Smooth muscle cell (in vitro differentiated cells): ENCODE measurements around the gene PANK4. TPM values are rescaled to one million over a fixed set of nuclear protein-coding genes. Genes with fewer than 3 reads are reported as not detected.

Source experiments
- DNase-seq: peaks from one replicate; lab custom pipeline; 2025; ENCODE audit not compliant: unreplicated experiment; lab: John Stamatoyannopoulos, UW
- H2AFZ ChIP-seq: fragments of 200-600 bp; sonication (generic); 2 replicates; pipeline ENCODE4 v1.6.0; 2016; ENCODE audit warnings: antibody characterized with exemption, low read depth, mild to moderate bottlenecking
- H3F3A ChIP-seq: fragments of 200-600 bp; sonication (generic); 2 replicates; pipeline ENCODE4 v1.6.0; 2017; ENCODE audit warnings: antibody characterized with exemption, low read depth
- H3K27ac ChIP-seq: fragments of 200-600 bp; sonication (generic); 2 replicates; pipeline ENCODE4 v1.5.1; 2016; ENCODE audit warnings: low read depth, mild to moderate bottlenecking
- H3K27me3 ChIP-seq: fragments of 200-600 bp; sonication (generic); 2 replicates; pipeline ENCODE4 v1.6.1; 2016; ENCODE audit warnings: low read depth, mild to moderate bottlenecking
- H3K36me3 ChIP-seq: fragments of 200-600 bp; sonication (generic); 2 replicates; pipeline ENCODE4 v1.5.1; 2016; ENCODE audit warnings: low read depth
- H3K4me1 ChIP-seq: fragments of 200-600 bp; sonication (generic); 2 replicates; pipeline ENCODE4 v1.5.1; 2016; ENCODE audit warnings: low read depth
- H3K4me2 ChIP-seq: fragments of 200-600 bp; sonication (generic); 2 replicates; pipeline ENCODE4 v1.6.0; 2016; ENCODE audit warnings: mild to moderate bottlenecking
- H3K4me3 ChIP-seq: fragments of 200-600 bp; sonication (generic); 2 replicates; pipeline ENCODE4 v1.5.1; 2016; ENCODE audit warnings: mild to moderate bottlenecking
- H3K79me2 ChIP-seq: fragments of 200-600 bp; sonication (generic); 2 replicates; pipeline ENCODE4 v1.6.0; 2016; ENCODE audit warnings: low read depth, mild to moderate bottlenecking
- H3K9ac ChIP-seq: fragments of 200-600 bp; sonication (generic); 2 replicates; pipeline ENCODE4 v1.6.0; 2016; ENCODE audit warnings: low read depth
- H3K9me3 ChIP-seq: fragments of 200-600 bp; sonication (generic); replicated peaks from 2 replicates; pipeline ENCODE4 v1.5.1; 2016; ENCODE audit warnings: low read depth
- H4K20me1 ChIP-seq: fragments of 200-600 bp; sonication (generic); 2 replicates; pipeline ENCODE4 v1.6.0; 2016; ENCODE audit warnings: low read depth
- WGBS: methylation state at CpG from one replicate; pipeline ENCODE4 v1.1.7; 2016; ENCODE audit warnings: low lambda C conversion rate; 5-methylcytosine and 5-hydroxymethylcytosine counted together
- polyA plus RNA-seq: library from polyadenylated mRNA; unstranded; fragments of >200 nt; fragmentation: Nextera tagmentation; extraction: Ambion mirVana; gene quantifications from 2 replicates; pipeline ENCODE4 v1.2.1, GENCODE V29; 2016
- total RNA-seq: library from RNA; depleted of rRNA; stranded (reverse); fragments of >200 nt; gene quantifications from 2 replicates; pipeline ENCODE4 v1.2.3, GENCODE V29; 2014
- TF ChIP-seq, protein P1 (sequence below): fragments of 200-600 bp; sonication (generic); IDR thresholded peaks from 2 replicates; pipeline ENCODE4 v1.5.1; 2017; ENCODE audit warnings: borderline replicate concordance, mild to moderate bottlenecking, antibody characterized with exemption; ENCODE audit not compliant: insufficient read depth, poor library complexity, severe bottlenecking

The PANK4 gene
- total and polyA plus RNA-seq, 2 experiments from 2014 or later = 28.4 to 28.7 TPM

DNA sequence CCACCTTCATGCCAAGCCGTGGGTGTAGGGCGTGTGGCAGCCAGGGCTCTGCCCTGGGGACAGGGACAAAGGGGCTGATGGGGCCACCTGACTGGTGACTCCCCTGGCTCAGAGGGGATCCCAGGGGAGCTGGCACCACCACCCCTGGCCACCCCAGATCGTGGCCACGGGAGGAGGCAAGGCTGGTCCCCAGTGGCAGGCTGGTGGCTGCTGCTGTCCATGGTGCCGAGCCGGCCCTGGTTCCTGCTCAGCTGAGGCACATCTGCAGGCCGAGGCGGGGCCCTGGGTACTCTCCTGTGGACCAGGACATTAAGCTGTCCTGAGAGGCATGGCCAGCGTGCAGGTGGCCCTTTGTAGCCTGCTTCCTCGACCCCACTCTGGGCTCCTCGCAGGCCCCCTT lies 43.8 kb downstream of the PANK4 start:
- Histone ChIP-seq H3K27me3 (no peaks in the 10 kb centered on the region), H3K9me3 (no peaks in the 10 kb centered on the region)
- WGBS = 96% methylated on average over 11 of the region's 11 CpGs

DNA sequence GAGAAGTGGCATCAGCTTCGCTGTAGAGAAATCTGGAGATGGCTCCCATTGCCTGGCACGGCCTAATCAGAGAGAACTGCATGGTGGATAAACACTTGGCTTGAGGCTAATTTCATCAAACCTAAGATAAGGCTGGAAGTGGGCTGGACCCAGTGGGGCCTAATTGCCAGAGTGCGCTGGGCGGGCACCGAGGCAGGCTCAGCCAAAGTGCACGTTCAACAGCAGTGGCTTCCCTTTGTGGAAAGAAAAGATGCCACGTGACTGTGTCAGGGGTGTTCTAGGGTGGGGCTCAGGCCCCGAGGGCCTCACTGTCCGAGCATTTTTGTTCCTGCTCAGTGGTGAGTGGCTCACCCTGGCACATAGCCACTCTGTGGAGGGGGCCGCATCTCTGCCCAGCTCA lies 44.5 kb downstream of the PANK4 start:
- TF ChIP-seq, protein P1, sequence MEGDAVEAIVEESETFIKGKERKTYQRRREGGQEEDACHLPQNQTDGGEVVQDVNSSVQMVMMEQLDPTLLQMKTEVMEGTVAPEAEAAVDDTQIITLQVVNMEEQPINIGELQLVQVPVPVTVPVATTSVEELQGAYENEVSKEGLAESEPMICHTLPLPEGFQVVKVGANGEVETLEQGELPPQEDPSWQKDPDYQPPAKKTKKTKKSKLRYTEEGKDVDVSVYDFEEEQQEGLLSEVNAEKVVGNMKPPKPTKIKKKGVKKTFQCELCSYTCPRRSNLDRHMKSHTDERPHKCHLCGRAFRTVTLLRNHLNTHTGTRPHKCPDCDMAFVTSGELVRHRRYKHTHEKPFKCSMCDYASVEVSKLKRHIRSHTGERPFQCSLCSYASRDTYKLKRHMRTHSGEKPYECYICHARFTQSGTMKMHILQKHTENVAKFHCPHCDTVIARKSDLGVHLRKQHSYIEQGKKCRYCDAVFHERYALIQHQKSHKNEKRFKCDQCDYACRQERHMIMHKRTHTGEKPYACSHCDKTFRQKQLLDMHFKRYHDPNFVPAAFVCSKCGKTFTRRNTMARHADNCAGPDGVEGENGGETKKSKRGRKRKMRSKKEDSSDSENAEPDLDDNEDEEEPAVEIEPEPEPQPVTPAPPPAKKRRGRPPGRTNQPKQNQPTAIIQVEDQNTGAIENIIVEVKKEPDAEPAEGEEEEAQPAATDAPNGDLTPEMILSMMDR = no peak
- 87% methylated on average over 10 of the region's 10 CpGs for WGBS
- H3K9ac ChIP-seq = no peak overlapping the region

More for the DNA sequence above, 43.8 kb downstream of the PANK4 start:
- Histone ChIP-seq H3K9ac (no peak overlapping the region), H3K27ac (no peak overlapping the region), H2AFZ (no peak overlapping the region), H3K4me2 (no peak overlapping the region), H4K20me1 (no peaks in the 10 kb centered on the region), H3K4me3 (no peak overlapping the region), H3F3A (no peaks in the 10 kb centered on the region), H3K79me2 (no peaks in the 10 kb centered on the region), H3K4me1 (no peaks in the 10 kb centered on the region), H3K36me3 (no peaks in the 10 kb centered on the region)
- TF ChIP-seq, protein P1 = no peak
- DNase-seq = no peak

DNA sequence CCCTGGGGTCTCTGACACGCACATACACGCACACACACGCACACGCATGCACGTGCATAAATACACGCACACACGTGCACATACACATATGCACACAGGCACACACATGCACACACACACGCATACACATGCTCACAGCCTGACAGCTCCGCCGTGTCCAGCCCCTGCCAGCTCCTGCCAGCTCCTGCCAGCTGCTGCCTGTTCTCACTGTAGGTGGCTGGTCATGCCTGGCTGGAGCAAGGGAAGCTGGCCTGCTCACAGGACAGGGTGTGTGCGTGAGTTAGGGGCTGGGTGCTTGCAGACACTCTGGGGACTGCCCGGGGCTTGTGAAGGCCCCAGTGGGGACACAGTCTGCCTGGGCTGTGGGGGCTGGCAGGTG lies 45.4 kb downstream of the PANK4 start:
- 93% methylated on average over 11 of the region's 12 CpGs for WGBS
- TF ChIP-seq, protein P1 = no peak
- H3K27ac ChIP-seq = no peak overlapping the region
- no peak for DNase-seq
- no peaks in the 10 kb centered on the region for H4K20me1 ChIP-seq
- no peaks in the 10 kb centered on the region for H3K27me3 ChIP-seq
- H3K4me3 ChIP-seq = no peak overlapping the region
- no peak overlapping the region for H3K4me2 ChIP-seq
- no peaks in the 10 kb centered on the region for H3K36me3 ChIP-seq
- no peaks in the 10 kb centered on the region for H3K9me3 ChIP-seq
- H3K79me2 ChIP-seq = no peaks in the 10 kb centered on the region
- peaks cover 5% of the 10 kb centered on the region for H3K4me1 ChIP-seq
- no peak overlapping the region for H3K9ac ChIP-seq
- H2AFZ ChIP-seq = no peak overlapping the region
- H3F3A ChIP-seq = no peaks in the 10 kb centered on the region

More for the DNA sequence above, 44.5 kb downstream of the PANK4 start:
- no peaks in the 10 kb centered on the region for H3K27me3 ChIP-seq
- DNase-seq = no peak
- no peaks in the 10 kb centered on the region for H3K36me3 ChIP-seq
- no peak overlapping the region for H3K4me3 ChIP-seq
- H4K20me1 ChIP-seq = no peaks in the 10 kb centered on the region
- H3F3A ChIP-seq = no peaks in the 10 kb centered on the region
- no peaks in the 10 kb centered on the region for H3K9me3 ChIP-seq
- no peak overlapping the region for H3K4me2 ChIP-seq
- H2AFZ ChIP-seq = no peak overlapping the region
- no peaks in the 10 kb centered on the region for H3K79me2 ChIP-seq
- no peaks in the 10 kb centered on the region for H3K4me1 ChIP-seq
- no peak overlapping the region for H3K27ac ChIP-seq

DNA sequence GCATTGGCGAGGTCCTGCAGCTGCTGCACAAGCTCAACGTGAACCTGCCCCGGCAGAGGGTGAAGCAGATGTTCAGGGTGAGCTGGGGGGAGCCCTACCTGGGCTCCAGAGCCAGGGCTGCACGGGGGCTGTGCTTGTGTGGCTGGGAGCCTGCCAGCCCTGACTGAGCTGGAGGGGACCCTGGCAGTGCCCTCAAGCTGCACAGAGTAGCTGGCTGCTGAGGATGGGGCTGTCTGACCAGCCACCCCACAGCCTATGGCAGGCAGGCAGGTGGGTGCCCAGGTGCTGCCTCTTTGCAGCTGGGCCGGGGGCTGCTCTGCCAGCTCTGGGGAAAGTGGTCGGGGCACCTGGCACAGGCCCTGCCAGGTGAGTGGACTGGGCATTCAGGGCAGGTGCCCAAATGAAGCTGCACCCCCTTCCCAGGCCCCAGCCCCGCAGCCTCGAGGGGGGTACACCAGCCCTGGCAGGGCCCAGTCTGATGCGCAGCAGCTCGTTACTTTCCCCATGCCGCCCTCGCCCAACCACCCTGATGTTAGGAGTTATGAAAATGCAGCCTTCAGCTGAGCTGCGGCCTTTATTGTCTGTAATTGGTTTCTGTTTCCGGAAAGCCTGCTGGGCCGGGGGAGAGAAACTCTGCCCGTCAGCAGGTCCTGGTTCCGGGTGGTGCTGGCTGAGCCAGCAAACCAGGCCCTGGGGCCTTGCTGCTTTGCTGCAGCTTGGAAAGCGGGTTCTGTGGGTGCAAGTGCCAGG lies 46.0 kb downstream of the PANK4 start:
- Histone ChIP-seq H2AFZ (no peak overlapping the region), H3K36me3 (no peaks in the 10 kb centered on the region), H3K4me3 (no peak overlapping the region), H3F3A (no peaks in the 10 kb centered on the region), H3K79me2 (no peaks in the 10 kb centered on the region), H3K9me3 (no peaks in the 10 kb centered on the region), H3K4me1 (peaks cover 5% of the 10 kb centered on the region), H3K27me3 (no peaks in the 10 kb centered on the region), H4K20me1 (no peaks in the 10 kb centered on the region), H3K9ac (no peak overlapping the region), H3K27ac (no peak overlapping the region), H3K4me2 (no peak overlapping the region)
- TF ChIP-seq, protein P1 = no peak
- no peak for DNase-seq
- WGBS = 90% methylated on average over 18 of the region's 18 CpGs
